B cell (primary cell): ENCODE results near the gene RNF220. TPM values are rescaled to one million over a fixed set of nuclear protein-coding genes. Genes with fewer than 3 reads are reported as not detected.

ENCODE experiments used
- ATAC-seq: fragments of 200-7000 bp; cut with Tn5 transposase; one replicate; pipeline ENCODE4 v1.10.0; 2021; ENCODE audit warnings: low read depth, mild to moderate bottlenecking, moderate number of reproducible peaks, moderate library complexity
- CTCF ChIA-PET: fragments of 350-600 bp; sonication (Branson Sonifier 250); formaldehyde crosslinking; loops from one replicate; lab custom pipeline; 2021; ENCODE audit warnings: antibody characterized with exemption, inconsistent platforms; lab: Charles Lee
- POLR2A ChIA-PET: fragments of 350-600 bp; sonication (Branson Sonifier 250); formaldehyde crosslinking; loops from one replicate; lab custom pipeline; 2021; ENCODE audit warnings: antibody characterized with exemption; lab: Charles Lee
- DNase-seq: peaks from one replicate; pipeline ENCODE4 v3.0.0; 2013
- H2AFZ ChIP-seq: 2 replicates; pipeline ENCODE4 v1.6.1; 2012; ENCODE audit warnings: mild to moderate bottlenecking, low read depth, low read length; ENCODE audit not compliant: insufficient read depth, poor library complexity, severe bottlenecking
- H3K27ac ChIP-seq, 2 donors: 1 replicate in 1 of 2; 2 replicates in 1 of 2; pipeline ENCODE4 v1.5.1; 2012 to 2013; ENCODE audit warnings: low read length in 2 of 2, mild to moderate bottlenecking in 2 of 2, moderate library complexity in 1 of 2
- H3K27me3 ChIP-seq, 4 experiments: fragments of 200-600 bp in 1 of 4; sonication (generic) in 1 of 4; replicated peaks in 1 of 4; 1 replicate in 2 of 4; 2 replicates in 2 of 4; pipeline versions ENCODE4 v1.6.1 to v1.7.0; 2013 to 2016; ENCODE audit warnings: low read length in 3 of 4, mild to moderate bottlenecking in 2 of 4, mixed read lengths in 1 of 4, moderate library complexity in 1 of 4; ENCODE audit not compliant: insufficient read depth in 4 of 4, control insufficient read depth in 3 of 4; ENCODE audit errors: control extremely low read depth in 1 of 4
- H3K36me3 ChIP-seq, 2 experiments: replicated peaks in 1 of 2; 1 replicate in 1 of 2; 2 replicates in 1 of 2; pipeline versions ENCODE4 v1.6.1 to v1.7.1; 2013; ENCODE audit warnings: low read length in 1 of 2; ENCODE audit not compliant: insufficient read depth in 2 of 2, control insufficient read depth in 1 of 2; ENCODE audit errors: control extremely low read depth in 1 of 2, extremely low read depth in 1 of 2
- H3K4me1 ChIP-seq, 2 donors: fragments of 200-600 bp in 1 of 2; sonication (generic) in 1 of 2; 1 replicate in 1 of 2; 2 replicates in 1 of 2; pipeline versions ENCODE4 v1.5.1 to v1.6.1; 2013 to 2017; ENCODE audit warnings: low read length in 2 of 2; ENCODE audit not compliant: control insufficient read depth in 2 of 2, insufficient read depth in 2 of 2
- H3K4me2 ChIP-seq: replicated peaks from 2 replicates; pipeline ENCODE3; 2012; ENCODE audit warnings: mild to moderate bottlenecking, low read depth, low read length; ENCODE audit not compliant: poor library complexity, severe bottlenecking
- H3K4me3 ChIP-seq, 5 experiments: fragments of 200-600 bp in 1 of 5; sonication (generic) in 1 of 5; 1 replicate in 3 of 5; 2 replicates in 2 of 5; pipeline versions ENCODE4 v1.5.1 to v1.7.0; 2011 to 2016; ENCODE audit warnings: low read length in 4 of 5, mild to moderate bottlenecking in 4 of 5, low read depth in 2 of 5, control low read depth in 1 of 5, moderate library complexity in 1 of 5; ENCODE audit not compliant: insufficient read depth in 1 of 5; ENCODE audit errors: control extremely low read depth in 1 of 5, extremely low read depth in 1 of 5
- H3K79me2 ChIP-seq: fragments of 200-600 bp; sonication (generic); one replicate; pipeline ENCODE4 v1.6.0; 2016; ENCODE audit warnings: low read length; ENCODE audit not compliant: control insufficient read depth, insufficient read depth
- H3K9ac ChIP-seq: fragments of 200-600 bp; sonication (generic); 2 replicates; pipeline ENCODE4 v1.6.1; 2017; ENCODE audit warnings: mild to moderate bottlenecking, low read length, moderate library complexity
- H3K9me3 ChIP-seq, 3 donors: one replicate each; pipeline versions ENCODE4 v1.6.1 to v1.7.1; 2013; ENCODE audit warnings: low read length in 2 of 3; ENCODE audit not compliant: control insufficient read depth in 2 of 3, insufficient read depth in 1 of 3; ENCODE audit errors: control extremely low read depth in 1 of 3
- H4K20me1 ChIP-seq: 2 replicates; pipeline ENCODE4 v1.6.0; 2012; ENCODE audit warnings: mild to moderate bottlenecking, low read length; ENCODE audit not compliant: insufficient read depth, control insufficient read depth, poor library complexity, severe bottlenecking
- H3K27ac Mint-ChIP-seq: one replicate; pipeline ENCODE4 v1.8.0; 2021; ENCODE audit warnings: mixed read lengths
- H3K27me3 Mint-ChIP-seq: one replicate; pipeline ENCODE4 v1.8.0; 2021; ENCODE audit warnings: mixed read lengths
- H3K4me1 Mint-ChIP-seq: one replicate; pipeline ENCODE4 v1.8.0; 2021; ENCODE audit warnings: mixed read lengths
- H3K4me3 Mint-ChIP-seq: one replicate; pipeline ENCODE4 v1.8.0; 2021; ENCODE audit warnings: mixed read lengths
- H3K9me3 Mint-ChIP-seq: one replicate; pipeline ENCODE4 v1.8.0; 2022; ENCODE audit warnings: mixed read lengths; ENCODE audit not compliant: insufficient read depth
- CTCF ChIP-seq: fragments of 200-600 bp; IDR thresholded peaks from one replicate; pipeline ENCODE4 v1.8.0; 2022; ENCODE audit warnings: antibody characterized with exemption, mild to moderate bottlenecking
- EZH2 ChIP-seq: IDR thresholded peaks from 2 replicates; pipeline ENCODE4 v1.6.1; 2012; ENCODE audit warnings: borderline replicate concordance, low read depth, mild to moderate bottlenecking, moderate library complexity, low read length; ENCODE audit not compliant: insufficient read depth, poor library complexity, severe bottlenecking
- WGBS: methylation state at CpG from one replicate; pipeline ENCODE4 v1.1.5; 2013; ENCODE audit warnings: missing lambda C conversion rate; ENCODE audit not compliant: insufficient coverage; 5-methylcytosine and 5-hydroxymethylcytosine counted together
- intact Hi-C: fragments of 100-400 bp; cut with micrococcal nuclease; formaldehyde crosslinking; loops from one replicate; pipeline ENCODE4 v1.10.0; 2022
- polyA plus RNA-seq: library from polyadenylated mRNA; depleted of rRNA; stranded (reverse); fragments of >200 nt; gene quantifications from 2 replicates; pipeline ENCODE4 v1.2.3, GENCODE V29; 2012
- total RNA-seq, 2 donors: library from RNA; stranded (reverse); fragments of 120-200 nt in 1 of 2; gene quantifications; 1 replicate in 1 of 2; 2 replicates in 1 of 2; pipeline versions ENCODE4 v1.2.3 to v1.2.4, GENCODE V29; 2013 to 2022

Gene RNF220
- total and polyA plus RNA-seq, 2 donors (not counting 1 experiment from before 2014, with no cell fraction given), result 115 to 141 TPM

- no peaks in the 10 kb centered on the region for H3K79me2 ChIP-seq
- no peak for DNase-seq
- TF ChIP-seq CTCF, result peak; percentile 68
- no peak for TF ChIP-seq EZH2
- intact Hi-C loops, result loop anchor here (1.0 kb wide), 3 partner anchors 21 to 81 kb away; no protein-coding TSS in a partner anchor
- no peak overlapping the region for H2AFZ ChIP-seq
- WGBS, result 90% methylated on average over 2 of the region's 11 CpGs
- no peak overlapping the region for H3K27ac Mint-ChIP-seq
- no peaks in the 10 kb centered on the region for H3K9me3 Mint-ChIP-seq
- ChIA-PET CTCF (interaction anchor here (0.6 to 4.4 kb wide), 40 partner anchors 9 to 928 kb away, joined by 3 to 91 read pairs (median 5); partner anchors contain the start of genes ARMH1, DMAP1 and TMEM53), POLR2A (interaction anchor here (1.1 to 1.9 kb wide), 2 partner anchors 22 kb away, joined by 3 to 5 read pairs; no protein-coding TSS in a partner anchor)
- H3K27ac ChIP-seq, result no peak overlapping the region
- H3K4me1 ChIP-seq, result no peaks in the 10 kb centered on the region
- no peaks in the 10 kb centered on the region for H3K9me3 ChIP-seq
- no peak overlapping the region for H3K9ac ChIP-seq
- no peak for ATAC-seq
- no peak overlapping the region for H3K4me2 ChIP-seq
- peaks cover 0 to 29% of the 10 kb centered on the region in 2 experiments for H3K36me3 ChIP-seq
- H3K27me3 ChIP-seq, result no peaks in the 10 kb centered on the region
- no peak overlapping the region for H3K4me3 ChIP-seq
- no peaks in the 10 kb centered on the region for H3K4me1 Mint-ChIP-seq
- H3K27me3 Mint-ChIP-seq, result no peaks in the 10 kb centered on the region
- no peak overlapping the region for H3K4me3 Mint-ChIP-seq
- H4K20me1 ChIP-seq, result peaks cover 10% of the 10 kb centered on the region
Observed at GRCh38 chr1:44653107-44653964, 248.3 kb downstream of the RNF220 start.
